PC-3 (cell line): ENCODE results near the gene RAX.

Experiments used
- CTCF ChIP-seq: fragments of 300-600 bp; sonication (generic); conservative IDR thresholded peaks from 2 replicates; pipeline ENCODE4 v1.5.1; 2017; ENCODE audit warnings: antibody characterized with exemption, low read depth, mild to moderate bottlenecking, low read length
- EZH2phosphoT487 ChIP-seq: fragments of 300-600 bp; sonication (generic); IDR thresholded peaks from 2 replicates; pipeline ENCODE4 v1.6.1; 2018; ENCODE audit warnings: mild to moderate bottlenecking, antibody characterized with exemption, low read length, borderline replicate concordance

DNA sequence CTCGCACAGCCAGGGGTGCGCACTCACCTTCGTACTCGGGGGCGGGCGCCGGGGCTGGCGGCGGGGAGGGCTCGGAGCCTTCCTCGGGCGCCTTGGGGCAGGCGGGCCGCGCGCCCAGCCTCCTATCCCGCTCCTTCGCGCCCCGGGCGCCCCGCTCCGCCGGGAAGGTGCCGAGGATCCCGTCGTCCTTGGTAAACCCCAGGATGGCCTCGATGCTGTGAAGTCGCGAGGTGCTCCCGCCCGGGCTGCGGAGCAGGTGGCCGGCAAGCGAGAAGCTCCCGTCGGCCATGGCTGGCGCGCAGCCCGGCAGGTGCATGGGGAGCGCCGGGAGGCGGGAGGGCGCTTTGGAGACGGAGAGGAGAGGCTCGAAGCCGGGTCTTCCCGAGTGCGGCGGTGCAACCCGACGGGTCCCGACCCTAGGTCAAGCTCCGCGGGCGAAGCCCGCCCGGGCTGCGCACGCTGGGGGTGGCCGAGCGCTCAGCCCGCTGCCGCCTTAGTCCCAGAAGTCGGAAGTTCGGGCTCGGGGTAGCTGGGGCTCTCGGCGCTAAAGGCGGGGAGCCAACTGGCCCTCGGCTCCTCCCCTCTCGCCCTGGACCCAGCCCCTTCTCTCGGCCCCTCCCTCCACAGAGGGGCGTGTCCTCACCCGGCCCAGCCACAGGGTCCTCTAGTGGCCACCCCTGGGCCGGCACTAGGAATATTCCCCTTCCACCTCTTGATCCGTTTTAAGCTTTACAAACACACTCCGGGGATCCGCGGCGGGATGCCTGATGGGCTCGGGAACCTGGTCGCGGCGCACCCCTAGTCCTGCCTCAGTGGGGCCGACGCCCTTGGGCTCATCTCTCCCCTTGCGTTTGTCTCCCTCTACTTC, at the start of gene RAX:
- no peak for TF ChIP-seq CTCF
- no peak for TF ChIP-seq EZH2phosphoT487
